ENCODE measurements around the gene TBC1D20. TPM values are rescaled to one million over a fixed set of nuclear protein-coding genes. Genes with fewer than 3 reads are reported as not detected.
"Not testable (repeated sequence)": the region's sequence is repeated elsewhere in the genome, so short reads cannot be mapped to it uniquely, and the experiment has no call there.

Gene TBC1D20
- total RNA-seq, 4 donors from 2014 or later: 38.1 to 43.6 (median 42.8) TPM

DNA sequence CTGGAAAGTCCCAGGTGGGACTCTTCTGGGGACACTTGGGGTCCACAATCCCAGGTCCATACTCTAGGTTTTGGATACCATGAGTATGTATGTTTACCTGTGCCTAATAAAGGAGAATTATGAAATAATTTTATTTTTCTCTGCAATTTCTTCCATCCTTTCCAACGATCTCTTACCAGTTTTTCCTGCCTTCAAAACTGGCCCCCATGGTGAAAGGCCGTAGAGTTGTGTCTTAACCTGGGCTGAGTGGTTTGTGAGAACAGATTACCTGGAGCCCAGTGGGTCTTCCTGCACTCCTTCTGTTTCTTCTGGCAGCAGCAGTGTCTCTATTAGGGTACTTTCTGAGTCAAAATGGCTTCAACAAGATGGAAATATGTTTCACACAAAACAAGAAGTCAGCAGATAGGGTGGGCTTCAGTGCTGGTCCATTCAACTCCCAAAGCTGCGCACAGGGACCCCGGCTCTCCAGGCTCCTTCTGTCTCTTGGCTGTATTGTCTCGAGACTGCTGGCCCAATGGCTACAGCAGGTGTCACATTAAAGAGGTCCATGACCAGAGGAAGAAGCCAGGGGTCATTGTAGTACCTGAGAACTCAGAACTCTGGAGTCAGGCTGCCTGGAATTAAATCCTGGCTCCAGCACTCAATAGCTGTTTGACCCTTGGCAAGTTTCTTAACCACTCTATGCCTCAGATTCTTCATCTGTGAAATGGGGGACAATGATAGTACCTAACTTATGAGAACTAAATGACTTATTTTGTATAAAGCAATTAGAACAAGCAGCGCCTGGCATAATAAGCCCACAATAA is 64.7 kb downstream of the TBC1D20 start:
- H3K4me1 ChIP-seq: peaks cover 3 to 10% (median 3%) of the 10 kb centered on the region in 4 donors
- H3K27ac ChIP-seq: peak overlapping the region in 3 of 4 donors; percentile 62 to 93 (median 87)
- no peaks in the 10 kb centered on the region for H3K9me3 ChIP-seq
- peaks cover 0 to 29% (median 0%) of the 10 kb centered on the region in 3 donors for H3K36me3 ChIP-seq
- no peaks in the 10 kb centered on the region for H3K27me3 ChIP-seq
- TF ChIP-seq, protein P1, sequence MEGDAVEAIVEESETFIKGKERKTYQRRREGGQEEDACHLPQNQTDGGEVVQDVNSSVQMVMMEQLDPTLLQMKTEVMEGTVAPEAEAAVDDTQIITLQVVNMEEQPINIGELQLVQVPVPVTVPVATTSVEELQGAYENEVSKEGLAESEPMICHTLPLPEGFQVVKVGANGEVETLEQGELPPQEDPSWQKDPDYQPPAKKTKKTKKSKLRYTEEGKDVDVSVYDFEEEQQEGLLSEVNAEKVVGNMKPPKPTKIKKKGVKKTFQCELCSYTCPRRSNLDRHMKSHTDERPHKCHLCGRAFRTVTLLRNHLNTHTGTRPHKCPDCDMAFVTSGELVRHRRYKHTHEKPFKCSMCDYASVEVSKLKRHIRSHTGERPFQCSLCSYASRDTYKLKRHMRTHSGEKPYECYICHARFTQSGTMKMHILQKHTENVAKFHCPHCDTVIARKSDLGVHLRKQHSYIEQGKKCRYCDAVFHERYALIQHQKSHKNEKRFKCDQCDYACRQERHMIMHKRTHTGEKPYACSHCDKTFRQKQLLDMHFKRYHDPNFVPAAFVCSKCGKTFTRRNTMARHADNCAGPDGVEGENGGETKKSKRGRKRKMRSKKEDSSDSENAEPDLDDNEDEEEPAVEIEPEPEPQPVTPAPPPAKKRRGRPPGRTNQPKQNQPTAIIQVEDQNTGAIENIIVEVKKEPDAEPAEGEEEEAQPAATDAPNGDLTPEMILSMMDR (IDR thresholded peaks at IDR 0.05): no peak
- TF ChIP-seq POLR2A (IDR thresholded peaks at IDR 0.05): no peak
- DNase-seq: no peak
- no peak overlapping the region for H3K4me3 ChIP-seq

DNA sequence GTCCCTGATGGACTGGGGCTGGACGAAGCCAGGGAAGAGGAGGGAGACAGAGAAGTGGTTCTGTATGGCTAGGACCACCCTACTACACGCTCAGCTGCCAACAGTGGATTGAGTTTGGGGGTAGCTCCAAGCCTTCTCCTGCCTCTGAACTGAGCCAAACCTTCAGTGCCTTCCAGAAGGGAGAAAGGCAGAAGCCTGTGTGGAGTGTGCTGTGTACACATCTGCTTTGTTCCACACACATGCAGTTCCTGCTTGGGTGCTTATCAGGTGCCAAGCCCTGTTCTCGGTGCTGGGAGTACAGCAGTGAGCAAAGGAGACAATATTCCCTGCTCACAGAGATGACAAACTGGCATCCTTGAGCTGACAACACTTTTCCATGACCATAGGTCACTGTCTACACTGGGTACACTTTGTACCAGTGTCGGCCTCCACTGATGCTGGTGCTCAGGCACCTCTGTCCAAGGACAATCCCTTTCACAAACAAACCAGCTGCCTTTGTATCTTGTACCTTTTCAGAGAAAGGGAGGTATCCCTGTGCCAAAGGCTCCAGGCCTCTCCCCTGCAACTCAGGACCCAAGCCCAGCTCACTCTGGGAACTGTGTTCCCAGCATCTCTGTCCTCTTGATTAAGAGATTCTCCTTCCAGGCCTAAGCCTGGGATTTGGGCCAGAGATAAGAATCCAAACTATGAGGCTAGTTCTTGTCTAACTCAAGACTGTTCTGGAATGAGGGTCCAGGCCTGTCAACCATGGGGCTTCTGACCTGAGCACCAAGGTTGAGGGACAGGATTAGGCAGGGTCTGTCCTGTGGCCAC is 65.5 kb downstream of the TBC1D20 start:
- Histone ChIP-seq H3K9me3 (no peaks in the 10 kb centered on the region), H3K4me1 (peaks cover 0 to 10% (median 2%) of the 10 kb centered on the region in 4 donors), H3K4me3 (no peak overlapping the region), H3K27me3 (no peaks in the 10 kb centered on the region), H3K27ac (peak overlapping the region in 3 of 4 donors; percentile 69 to 93 (median 87)), H3K36me3 (peaks cover 0 to 35% (median 0%) of the 10 kb centered on the region in 3 donors)
- peak; percentile 44 to 82 for TF ChIP-seq POLR2A (IDR thresholded peaks at IDR 0.05)
- TF ChIP-seq, protein P1 (IDR thresholded peaks at IDR 0.05): no peak
- DNase-seq: peak in 2 of 3 donors; percentile 66 to 80

DNA sequence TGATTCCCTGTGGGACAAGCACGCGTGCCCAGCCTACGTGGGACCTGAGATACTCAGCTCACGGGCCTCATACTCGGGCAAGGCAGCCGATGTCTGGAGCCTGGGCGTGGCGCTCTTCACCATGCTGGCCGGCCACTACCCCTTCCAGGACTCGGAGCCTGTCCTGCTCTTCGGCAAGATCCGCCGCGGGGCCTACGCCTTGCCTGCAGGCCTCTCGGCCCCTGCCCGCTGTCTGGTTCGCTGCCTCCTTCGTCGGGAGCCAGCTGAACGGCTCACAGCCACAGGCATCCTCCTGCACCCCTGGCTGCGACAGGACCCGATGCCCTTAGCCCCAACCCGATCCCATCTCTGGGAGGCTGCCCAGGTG is 66.1 kb downstream of the TBC1D20 start:
- TF ChIP-seq, protein P1 (IDR thresholded peaks at IDR 0.05): no peak
- no peak for TF ChIP-seq POLR2A (IDR thresholded peaks at IDR 0.05)
- H3K36me3 ChIP-seq: peaks cover 0 to 41% (median 0%) of the 10 kb centered on the region in 3 donors
- peak overlapping the region in 3 of 4 donors; percentile 69 to 93 (median 87) for H3K27ac ChIP-seq
- no peak overlapping the region for H3K4me3 ChIP-seq
- no peaks in the 10 kb centered on the region for H3K27me3 ChIP-seq
- DNase-seq: no peak
- peaks cover 0 to 10% (median 1%) of the 10 kb centered on the region in 4 donors for H3K4me1 ChIP-seq
- no peaks in the 10 kb centered on the region for H3K9me3 ChIP-seq

DNA sequence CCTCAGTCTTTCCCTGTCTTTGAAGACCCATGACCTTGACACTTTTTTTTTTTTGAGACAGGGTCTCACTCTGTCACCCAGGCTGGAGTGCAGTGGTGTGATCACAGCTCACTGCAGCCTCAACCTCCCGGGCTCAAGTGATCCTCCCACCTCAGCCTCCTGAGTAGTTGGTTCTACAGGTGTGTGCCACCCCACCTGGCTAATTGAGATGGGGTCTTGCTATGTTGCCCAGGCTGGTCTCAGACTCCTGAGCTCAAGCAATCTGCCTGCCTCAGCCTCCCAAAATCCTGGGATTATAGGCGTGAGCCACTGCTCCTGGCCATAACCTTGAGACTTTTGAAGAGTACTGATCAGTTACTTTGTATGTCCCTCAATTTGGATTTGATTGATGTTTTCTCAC is 69.0 kb downstream of the TBC1D20 start:
- H3K27me3 ChIP-seq, DNase-seq, H3K27ac ChIP-seq, H3K9me3 ChIP-seq, H3K4me3 ChIP-seq: not testable (repeated sequence)
- Histone ChIP-seq H3K36me3 (peaks cover 0 to 65% (median 0%) of the 10 kb centered on the region in 3 donors), H3K4me1 (peaks cover 0 to 10% (median 1%) of the 10 kb centered on the region in 4 donors)

DNA sequence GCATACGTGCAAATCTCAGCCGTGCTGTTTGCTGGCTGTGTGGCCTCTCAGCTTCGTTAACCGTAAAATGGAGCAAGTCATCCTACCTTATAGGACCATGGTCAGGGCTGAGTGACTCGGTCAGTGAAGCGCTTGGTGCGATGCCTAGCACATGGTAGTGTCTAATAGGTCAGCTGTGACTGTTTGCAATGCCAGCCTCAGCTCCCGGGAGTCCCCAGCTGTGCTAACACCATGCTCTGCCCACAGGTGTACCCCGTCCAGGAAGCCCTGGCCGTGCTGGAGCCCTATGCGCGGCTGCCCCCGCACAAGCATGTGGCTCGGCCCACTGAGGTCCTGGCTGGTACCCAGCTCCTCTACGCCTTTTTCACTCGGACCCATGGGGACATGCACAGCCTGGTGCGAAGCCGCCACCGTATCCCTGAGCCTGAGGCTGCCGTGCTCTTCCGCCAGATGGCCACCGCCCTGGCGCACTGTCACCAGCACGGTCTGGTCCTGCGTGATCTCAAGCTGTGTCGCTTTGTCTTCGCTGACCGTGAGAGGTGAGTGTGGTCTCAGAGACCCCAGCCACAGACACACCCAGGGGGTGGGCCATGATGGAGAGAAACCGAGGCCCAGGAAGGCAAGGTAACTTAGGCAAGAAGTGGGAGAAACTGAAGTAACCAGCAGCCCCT is 71.2 kb downstream of the TBC1D20 start:
- no peaks in the 10 kb centered on the region for H3K27me3 ChIP-seq
- peaks cover 0 to 6% (median 0%) of the 10 kb centered on the region in 4 donors for H3K4me1 ChIP-seq
- TF ChIP-seq POLR2A (IDR thresholded peaks at IDR 0.05): no peak
- TF ChIP-seq, protein P1 (IDR thresholded peaks at IDR 0.05): no peak
- no peaks in the 10 kb centered on the region for H3K9me3 ChIP-seq
- peaks cover 0 to 65% (median 0%) of the 10 kb centered on the region in 3 donors for H3K36me3 ChIP-seq
- no peak overlapping the region for H3K27ac ChIP-seq
- DNase-seq: no peak
- no peak overlapping the region for H3K4me3 ChIP-seq

Data from Peyer's patch (tissue), 4 donors.